C4-2B (cell line): ENCODE results near the gene C4A.
"Not testable (repeated sequence)": the region's sequence is repeated elsewhere in the genome, so short reads cannot be mapped to it uniquely, and the experiment has no call there.

Experiments used
- H3K27ac ChIP-seq: fragments of 450-650 bp; 2 replicates; pipeline ENCODE4 v1.5.1; 2017

C4A gene

DNA sequence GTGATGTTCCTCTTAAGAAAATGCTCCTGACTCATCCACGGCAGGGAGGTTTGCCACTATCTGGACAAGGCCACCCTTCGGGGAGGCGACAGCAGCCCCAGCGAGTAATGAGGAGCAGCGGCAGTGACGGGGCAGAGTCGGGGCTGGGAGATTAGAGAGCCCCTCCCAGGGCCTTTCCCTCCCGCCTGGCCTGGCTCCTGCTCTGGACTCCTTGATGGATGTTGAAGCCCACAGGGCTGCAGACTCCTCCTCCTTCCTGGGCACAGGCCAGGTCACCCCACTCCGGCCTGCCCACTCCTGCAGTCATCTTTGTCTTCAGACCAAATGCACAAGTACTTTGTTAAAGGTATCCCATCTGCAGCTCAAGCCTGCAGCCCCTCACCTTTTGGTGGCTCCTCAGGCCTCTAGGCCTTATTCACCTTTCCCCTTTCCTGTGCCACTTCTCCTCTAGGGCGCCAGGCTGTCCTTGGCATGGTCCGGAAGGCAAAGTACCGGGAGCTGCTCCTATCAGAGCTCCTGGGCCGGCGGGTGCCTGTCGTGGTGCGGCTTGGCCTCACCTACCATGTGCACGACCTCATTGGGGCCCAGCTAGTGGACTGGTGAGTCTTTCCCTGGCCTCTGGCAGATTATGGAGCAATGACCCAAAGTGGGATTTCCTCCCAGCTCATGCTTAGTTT lies 31.2 kb downstream of the C4A start:
- H3K27ac ChIP-seq, result not testable (repeated sequence)

DNA sequence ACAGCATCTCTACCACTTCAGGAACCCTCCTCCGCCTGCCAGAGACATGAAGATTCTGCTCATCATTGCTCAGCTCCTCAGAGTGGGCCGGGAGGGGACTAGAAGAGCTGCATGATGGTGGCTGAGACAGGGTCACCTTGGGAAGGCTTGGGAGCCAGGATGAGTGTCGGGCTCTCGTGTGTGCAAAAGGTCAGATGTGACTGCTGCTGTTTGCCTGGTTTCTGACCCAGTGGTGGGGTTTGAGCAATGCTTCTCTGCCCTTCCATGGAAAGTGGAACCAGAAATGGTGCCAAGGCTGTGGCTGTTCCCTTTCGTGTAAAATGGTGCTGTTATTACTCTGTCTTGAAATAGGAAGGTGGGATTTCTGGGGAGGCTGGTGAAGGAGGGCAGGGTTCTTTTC lies 31.9 kb downstream of the C4A start:
- not testable (repeated sequence) for H3K27ac ChIP-seq

DNA sequence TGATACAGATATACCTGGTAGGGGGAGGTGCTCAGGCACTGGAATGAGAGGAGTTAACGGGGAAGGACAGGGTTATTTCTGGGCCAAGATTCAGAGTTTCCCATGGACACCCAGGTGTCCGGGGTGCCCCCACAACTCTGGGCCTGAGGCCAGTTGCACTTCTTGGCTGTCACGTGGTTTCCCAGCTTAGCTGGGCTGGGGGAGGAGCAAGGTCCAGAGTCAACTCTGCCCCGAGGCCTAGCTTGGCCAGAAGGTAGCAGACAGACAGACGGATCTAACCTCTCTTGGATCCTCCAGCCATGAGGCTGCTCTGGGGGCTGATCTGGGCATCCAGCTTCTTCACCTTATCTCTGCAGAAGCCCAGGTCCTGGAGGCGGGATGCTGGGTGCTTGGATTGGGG lies 32.7 kb downstream of the C4A start, which contains the start of gene C4B:
Gene C4B (plus strand): TSS at position 249 of the 400 bp plus-strand sequence. CDS start 51 bp downstream, at position 300.
- H3K27ac ChIP-seq, result not testable (repeated sequence)

DNA sequence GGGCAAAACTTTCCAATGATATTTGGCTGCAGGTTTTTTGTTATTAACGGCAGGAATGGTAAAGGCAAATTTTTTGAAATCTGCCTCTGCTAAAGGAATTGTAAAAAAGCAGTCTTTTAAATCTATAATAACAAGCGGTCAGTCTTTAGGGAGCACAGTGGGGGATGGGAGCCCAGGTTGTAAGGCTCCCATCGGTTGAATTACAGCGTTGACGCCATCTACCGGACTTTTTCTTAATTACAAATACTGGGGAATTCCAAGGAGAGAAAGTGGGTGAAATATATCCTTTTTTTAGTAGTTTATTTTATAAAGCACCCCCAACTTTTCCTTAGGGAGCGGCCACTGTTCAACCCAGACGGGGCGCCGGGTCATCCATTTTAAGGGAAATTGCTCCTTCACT lies 40.2 kb downstream of the C4A start:
- H3K27ac ChIP-seq, result not testable (repeated sequence)

DNA sequence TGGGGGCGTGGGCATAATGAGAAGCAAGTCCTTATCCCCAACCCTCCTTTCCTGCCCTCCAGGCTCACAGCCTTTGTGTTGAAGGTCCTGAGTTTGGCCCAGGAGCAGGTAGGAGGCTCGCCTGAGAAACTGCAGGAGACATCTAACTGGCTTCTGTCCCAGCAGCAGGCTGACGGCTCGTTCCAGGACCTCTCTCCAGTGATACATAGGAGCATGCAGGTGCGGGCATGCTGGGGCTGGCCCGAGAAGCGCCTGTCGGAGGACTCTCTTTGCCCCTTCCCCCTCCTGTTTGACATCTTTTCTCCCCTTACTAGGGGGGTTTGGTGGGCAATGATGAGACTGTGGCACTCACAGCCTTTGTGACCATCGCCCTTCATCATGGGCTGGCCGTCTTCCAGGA lies 46.8 kb downstream of the C4A start:
- H3K27ac ChIP-seq, result not testable (repeated sequence)

DNA sequence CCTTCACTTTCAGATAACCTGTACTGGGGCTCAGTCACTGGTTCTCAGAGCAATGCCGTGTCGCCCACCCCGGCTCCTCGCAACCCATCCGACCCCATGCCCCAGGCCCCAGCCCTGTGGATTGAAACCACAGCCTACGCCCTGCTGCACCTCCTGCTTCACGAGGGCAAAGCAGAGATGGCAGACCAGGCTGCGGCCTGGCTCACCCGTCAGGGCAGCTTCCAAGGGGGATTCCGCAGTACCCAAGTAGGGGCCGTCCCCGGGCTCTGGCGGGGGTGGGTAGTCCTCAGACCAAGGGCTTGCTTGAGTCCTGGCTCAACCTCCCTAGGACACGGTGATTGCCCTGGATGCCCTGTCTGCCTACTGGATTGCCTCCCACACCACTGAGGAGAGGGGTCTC lies 47.7 kb downstream of the C4A start:
- H3K27ac ChIP-seq, result not testable (repeated sequence)

DNA sequence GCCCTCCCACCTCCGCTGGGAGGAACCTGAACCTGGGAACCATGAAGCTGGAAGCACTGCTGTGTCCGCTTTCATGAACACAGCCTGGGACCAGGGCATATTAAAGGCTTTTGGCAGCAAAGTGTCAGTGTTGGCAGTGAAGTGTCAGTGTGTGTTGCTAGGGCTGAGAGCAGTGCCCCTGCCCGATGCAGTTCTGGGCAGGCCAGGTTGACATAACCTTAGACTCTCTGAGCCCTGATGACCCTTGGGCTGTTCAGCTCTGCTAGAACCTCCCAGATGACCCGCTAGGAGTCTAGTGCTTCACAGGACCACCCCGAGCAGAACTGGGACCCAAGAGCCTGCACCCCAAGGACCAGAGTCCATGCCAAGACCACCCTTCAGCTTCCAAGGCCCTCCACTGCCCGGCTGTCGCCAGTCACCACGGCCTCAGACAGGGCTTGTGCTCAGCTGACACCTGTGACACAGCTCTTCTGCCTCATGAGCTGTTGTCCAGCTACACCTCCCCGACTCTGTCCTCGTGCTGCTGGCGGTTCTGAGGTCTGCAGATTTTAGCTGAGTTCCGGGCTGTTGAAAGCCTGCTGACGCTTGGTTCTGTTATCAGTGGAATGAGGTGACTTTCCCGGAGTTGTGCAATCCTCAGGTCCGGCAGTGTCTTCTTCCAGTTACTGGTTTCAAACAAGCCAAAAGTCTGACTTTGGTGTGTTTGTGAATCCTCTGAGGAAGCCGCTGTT lies 53.6 kb downstream of the C4A start:
- not testable (repeated sequence) for H3K27ac ChIP-seq

DNA sequence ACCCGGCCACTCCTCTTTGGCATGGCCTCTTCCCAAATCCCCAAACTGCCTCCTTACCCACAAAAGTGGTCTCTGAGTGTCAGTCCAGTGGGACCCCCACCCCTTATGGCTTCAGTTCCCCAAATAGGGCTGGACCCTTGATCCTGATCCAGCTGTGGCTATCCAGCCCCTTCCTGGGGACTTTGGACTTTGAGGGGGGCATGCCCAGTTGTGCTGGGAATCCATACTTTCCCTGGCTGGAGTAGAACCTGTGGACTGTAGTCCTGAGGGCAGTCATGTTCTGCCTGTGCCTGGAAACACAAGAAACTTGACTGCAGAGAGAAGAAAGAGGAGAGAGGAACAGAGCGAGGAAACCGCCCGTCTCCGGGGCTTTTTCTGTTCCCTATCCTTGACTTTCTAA lies 55.3 kb downstream of the C4A start:
- not testable (repeated sequence) for H3K27ac ChIP-seq

DNA sequence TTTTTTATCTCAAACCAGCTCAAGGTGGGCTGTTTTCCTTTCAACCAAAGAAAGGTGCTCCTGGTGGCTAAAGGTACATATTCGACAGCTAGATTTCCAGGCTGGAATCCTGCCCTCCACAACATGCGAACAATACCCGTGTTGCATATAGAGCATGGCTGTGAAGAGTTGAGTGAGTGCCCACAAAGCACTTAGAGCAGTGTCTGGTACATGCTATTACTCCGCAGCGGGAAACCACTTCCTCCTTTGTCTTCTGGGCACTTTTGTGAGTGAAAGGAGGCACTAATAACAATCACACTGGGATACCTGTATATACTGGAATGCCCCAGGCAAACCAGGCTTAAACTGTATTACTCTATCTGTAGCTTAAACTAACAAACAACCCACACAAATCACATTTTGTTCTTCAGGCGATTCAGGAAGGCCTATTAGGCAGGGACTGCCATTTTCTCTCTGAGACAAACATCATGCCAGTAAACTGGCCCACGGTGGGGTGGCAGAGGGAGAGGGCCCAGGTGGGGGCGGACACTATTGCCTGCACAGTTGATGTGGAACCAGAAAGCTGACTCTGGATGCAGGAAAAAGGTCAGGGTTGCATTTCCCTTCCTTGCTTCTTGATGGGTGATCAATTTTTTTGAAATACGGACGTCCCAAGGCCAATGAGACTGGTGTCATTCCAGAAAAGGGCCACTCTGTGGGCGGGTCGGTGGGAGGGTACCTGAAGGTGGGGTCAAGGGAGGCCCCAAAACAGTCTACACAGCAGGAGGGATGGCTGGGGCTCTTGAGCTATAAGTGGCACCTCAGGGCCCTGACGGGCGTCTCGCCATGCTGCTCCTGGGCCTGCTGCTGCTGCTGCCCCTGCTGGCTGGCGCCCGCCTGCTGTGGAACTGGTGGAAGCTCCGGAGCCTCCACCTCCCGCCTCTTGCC lies 56.0 kb downstream of the C4A start, which contains the start of gene CYP21A2:
Gene CYP21A2 (plus strand): TSS at position 818 of the 927 bp plus-strand sequence. CDS start 8 bp downstream, at position 826.
- H3K27ac ChIP-seq, result not testable (repeated sequence)

DNA sequence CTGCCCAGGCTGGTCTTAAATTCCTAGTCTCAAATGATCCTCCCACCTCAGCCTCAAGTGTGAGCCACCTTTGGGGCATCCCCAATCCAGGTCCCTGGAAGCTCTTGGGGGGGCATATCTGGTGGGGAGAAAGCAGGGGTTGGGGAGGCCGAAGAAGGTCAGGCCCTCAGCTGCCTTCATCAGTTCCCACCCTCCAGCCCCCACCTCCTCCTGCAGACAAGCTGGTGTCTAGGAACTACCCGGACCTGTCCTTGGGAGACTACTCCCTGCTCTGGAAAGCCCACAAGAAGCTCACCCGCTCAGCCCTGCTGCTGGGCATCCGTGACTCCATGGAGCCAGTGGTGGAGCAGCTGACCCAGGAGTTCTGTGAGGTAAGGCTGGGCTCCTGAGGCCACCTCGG lies 57.0 kb downstream of the C4A start:
- not testable (repeated sequence) for H3K27ac ChIP-seq

DNA sequence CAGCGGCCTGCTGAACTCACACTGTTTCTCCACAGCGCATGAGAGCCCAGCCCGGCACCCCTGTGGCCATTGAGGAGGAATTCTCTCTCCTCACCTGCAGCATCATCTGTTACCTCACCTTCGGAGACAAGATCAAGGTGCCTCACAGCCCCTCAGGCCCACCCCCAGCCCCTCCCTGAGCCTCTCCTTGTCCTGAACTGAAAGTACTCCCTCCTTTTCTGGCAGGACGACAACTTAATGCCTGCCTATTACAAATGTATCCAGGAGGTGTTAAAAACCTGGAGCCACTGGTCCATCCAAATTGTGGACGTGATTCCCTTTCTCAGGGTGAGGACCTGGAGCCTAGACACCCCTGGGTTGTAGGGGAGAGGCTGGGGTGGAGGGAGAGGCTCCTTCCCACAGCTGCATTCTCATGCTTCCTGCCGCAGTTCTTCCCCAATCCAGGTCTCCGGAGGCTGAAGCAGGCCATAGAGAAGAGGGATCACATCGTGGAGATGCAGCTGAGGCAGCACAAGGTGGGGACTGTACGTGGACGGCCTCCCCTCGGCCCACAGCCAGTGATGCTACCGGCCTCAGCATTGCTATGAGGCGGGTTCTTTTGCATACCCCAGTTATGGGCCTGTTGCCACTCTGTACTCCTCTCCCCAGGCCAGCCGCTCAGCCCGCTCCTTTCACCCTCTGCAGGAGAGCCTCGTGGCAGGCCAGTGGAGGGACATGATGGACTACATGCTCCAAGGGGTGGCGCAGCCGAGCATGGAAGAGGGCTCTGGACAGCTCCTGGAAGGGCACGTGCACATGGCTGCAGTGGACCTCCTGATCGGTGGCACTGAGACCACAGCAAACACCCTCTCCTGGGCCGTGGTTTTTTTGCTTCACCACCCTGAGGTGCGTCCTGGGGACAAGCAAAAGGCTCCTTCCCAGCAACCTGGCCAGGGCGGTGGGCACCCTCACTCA lies 57.7 kb downstream of the C4A start:
- H3K27ac ChIP-seq, result not testable (repeated sequence)

DNA sequence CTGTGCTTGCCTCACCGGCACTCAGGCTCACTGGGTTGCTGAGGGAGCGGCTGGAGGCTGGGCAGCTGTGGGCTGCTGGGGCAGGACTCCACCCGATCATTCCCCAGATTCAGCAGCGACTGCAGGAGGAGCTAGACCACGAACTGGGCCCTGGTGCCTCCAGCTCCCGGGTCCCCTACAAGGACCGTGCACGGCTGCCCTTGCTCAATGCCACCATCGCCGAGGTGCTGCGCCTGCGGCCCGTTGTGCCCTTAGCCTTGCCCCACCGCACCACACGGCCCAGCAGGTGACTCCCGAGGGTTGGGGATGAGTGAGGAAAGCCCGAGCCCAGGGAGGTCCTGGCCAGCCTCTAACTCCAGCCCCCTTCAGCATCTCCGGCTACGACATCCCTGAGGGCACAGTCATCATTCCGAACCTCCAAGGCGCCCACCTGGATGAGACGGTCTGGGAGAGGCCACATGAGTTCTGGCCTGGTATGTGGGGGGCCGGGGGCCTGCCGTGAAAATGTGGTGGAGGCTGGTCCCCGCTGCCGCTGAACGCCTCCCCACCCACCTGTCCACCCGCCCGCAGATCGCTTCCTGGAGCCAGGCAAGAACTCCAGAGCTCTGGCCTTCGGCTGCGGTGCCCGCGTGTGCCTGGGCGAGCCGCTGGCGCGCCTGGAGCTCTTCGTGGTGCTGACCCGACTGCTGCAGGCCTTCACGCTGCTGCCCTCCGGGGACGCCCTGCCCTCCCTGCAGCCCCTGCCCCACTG lies 58.6 kb downstream of the C4A start:
- not testable (repeated sequence) for H3K27ac ChIP-seq

DNA sequence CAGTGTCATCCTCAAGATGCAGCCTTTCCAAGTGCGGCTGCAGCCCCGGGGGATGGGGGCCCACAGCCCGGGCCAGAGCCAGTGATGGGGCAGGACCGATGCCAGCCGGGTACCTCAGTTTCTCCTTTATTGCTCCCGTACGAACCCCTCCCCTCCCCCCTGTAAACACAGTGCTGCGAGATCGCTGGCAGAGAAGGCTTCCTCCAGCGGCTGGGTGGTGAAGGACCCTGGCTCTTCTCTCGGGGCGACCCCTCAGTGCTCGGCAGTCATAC lies 59.1 kb downstream of the C4A start:
- not testable (repeated sequence) for H3K27ac ChIP-seq

DNA sequence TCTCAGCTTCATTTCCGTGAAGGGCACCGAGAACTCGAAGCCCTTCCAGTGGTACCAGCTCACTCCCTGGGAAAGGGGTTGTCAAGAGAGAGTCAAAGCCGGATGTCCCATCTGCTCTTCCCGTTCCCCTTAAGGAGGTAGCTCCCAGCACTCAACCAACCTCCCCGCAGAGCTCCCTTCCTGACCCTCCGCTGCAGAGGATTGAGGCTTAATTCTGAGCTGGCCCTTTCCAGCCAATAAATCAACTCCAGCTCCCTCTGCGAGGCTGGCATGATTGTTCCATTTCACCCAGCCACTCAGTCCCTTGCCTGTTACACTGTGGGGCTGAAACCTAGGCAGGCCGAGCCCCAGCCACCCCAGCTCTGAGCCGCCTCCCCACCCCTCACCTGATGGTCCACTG lies 59.5 kb downstream of the C4A start:
- H3K27ac ChIP-seq, result not testable (repeated sequence)

DNA sequence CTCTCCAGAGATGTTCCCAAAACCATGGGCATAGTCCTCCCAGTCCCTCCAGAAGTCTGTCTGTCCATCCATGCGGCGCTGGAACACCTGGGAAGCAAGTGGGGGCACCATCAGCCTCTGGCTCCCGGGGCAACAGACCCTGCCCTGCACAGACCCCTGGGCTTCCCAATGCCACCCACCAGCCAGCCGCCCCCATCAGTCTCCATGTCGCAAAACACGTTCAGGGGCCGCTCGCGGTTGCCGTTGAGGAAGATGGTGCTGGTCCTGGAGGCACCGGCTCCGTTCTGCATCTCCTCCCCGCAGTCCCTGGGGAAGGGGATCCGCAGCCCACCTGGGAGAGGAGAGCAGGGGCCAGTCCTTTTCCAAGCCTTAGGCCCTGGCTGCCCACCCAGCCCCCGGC lies 60.4 kb downstream of the C4A start:
- H3K27ac ChIP-seq, result not testable (repeated sequence)

DNA sequence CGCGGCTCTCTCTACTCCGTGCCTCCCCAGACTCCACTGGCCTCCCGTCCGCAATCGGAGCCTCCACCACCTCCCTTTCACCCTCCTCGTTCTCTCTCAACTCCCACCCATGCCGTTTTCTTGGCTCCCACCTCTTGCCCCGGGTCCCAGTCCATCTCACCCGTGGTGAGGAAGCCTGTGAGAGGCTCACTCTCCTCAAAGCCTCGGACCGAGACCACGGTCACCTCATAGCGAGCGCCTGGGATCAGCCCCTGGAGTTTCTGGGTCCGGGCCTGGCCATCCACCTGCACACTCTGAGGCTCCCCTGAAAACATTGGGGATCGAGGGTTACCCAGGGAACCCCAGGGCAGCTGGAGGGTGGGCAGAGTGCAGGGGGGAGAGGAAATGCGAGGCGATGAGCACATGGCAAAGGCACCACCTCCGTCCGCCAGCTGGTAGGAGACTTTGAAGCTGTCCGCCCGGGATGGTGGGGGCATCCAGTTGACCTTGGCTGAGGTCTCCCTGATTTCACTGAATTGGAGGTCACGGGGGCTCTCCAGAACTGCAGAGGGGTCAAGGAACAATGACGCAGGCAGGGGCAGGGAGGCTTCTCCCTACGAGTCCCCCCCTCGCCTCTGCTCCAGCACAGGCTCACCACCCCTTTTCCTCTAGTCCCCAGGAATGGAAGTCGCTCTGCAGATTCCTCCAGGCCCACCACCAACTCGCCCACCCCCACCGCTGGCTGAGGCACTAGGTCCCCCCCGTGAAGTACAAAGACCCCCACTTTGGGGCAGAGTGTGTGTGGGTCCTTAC lies 61.9 kb downstream of the C4A start:
- not testable (repeated sequence) for H3K27ac ChIP-seq

DNA sequence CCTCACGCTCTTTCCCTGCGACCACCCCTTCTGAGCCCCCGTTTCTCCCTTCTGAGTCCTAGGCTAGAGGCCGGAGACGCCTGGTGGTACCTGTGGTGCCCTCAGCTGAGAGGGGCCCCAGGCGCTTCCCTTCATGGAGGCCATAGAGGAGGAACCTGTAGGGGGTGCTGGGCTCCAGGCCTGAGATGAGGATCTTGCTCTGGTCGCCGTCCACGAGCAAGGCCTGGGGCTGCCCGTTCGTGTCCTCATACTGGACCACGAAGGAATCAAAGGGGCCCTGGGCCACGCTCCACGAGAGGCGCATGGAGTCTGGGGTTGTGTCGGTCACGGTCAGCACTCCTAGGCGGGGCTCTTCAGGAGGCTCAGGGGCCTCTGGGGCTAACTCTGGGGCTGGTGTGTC lies 63.1 kb downstream of the C4A start:
- not testable (repeated sequence) for H3K27ac ChIP-seq
